ENCODE results near the gene B3GAT1.

B3GAT1 gene

DNA sequence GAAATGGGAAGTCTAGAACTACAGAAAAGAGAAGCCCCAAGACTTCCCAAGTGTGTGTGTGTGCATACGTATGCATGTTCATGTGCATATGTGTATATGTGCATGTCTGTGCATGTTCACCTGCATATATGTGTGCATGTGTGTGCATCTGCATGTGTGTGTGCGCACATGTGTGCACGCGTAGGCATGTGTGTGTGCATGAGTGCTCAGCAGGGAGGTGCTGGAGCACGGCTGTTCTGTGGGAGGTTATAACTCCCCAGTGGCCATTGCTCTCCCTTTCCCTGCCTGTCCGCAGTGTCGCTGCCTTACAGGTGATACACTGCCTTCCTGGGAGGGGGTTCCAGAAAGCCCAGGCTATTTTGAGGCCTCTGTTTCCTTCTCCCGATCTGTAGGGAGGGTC is 29.8 kb downstream of the B3GAT1 start:
- no peak overlapping the region for H3K27ac ChIP-seq
- TF ChIP-seq CTCF (conservative IDR thresholded peaks at IDR 0.05), result no peak

DNA sequence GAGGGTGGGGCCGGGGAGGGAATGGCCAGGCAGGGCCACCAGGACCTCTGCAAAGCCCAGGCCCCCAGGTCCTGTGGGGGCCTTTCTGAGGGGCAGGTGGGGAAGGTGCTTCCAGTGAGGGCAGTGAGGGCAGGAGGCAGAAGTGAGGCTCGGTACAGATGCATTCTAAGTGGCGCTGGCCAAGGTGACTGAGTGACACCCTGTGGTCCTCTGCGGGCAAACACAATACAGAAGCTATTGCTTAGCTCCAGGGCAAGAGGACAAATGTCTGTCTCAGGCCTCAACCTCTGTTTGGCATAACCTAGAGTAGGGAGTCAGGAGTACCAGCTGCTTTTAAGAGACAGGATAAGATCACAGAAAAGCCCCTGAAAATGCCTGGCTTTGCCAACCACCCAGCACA is 31.3 kb downstream of the B3GAT1 start:
- TF ChIP-seq CTCF (conservative IDR thresholded peaks at IDR 0.05), result no peak
- no peak overlapping the region for H3K27ac ChIP-seq

- no peak for TF ChIP-seq CTCF (conservative IDR thresholded peaks at IDR 0.05)
- H3K27ac ChIP-seq, result no peak overlapping the region
Observed at GRCh38 chr11:134380229-134380628, 31.8 kb downstream of the B3GAT1 start.

DNA sequence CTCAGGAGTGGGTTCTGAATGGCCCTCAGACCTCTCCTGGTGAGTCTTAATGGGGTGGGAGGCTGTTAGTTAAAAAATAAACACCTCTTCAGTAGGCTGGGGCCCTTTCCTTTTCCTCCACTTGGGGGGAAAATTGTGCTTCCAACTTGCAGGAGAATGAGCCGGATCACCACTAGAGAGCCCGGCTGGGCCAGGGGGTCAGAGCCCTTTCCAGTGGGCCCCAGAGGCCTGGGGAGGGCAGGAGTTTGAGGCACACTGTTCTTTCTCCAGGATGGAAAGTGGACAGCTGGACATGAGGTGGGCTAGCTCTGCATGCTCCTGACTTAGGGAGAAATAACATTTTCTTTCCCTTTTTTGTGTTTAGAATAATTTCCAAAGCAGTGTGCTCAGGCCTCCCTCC is 32.8 kb downstream of the B3GAT1 start:
- no peak overlapping the region for H3K27ac ChIP-seq

GRCh38 chr11:134377876-134378275 is 34.2 kb downstream of the B3GAT1 start:
- no peak for TF ChIP-seq CTCF (conservative IDR thresholded peaks at IDR 0.05)
- H3K27ac ChIP-seq, result no peak overlapping the region

More for the DNA sequence above, 32.8 kb downstream of the B3GAT1 start:
- TF ChIP-seq CTCF (conservative IDR thresholded peaks at IDR 0.05), result no peak

GRCh38 chr11:134376150-134376921 is 35.7 kb downstream of the B3GAT1 start:
- no peak overlapping the region for H3K27ac ChIP-seq
- no peak for TF ChIP-seq CTCF (conservative IDR thresholded peaks at IDR 0.05)

- no peak overlapping the region for H3K27ac ChIP-seq
- TF ChIP-seq CTCF (conservative IDR thresholded peaks at IDR 0.05), result no peak
Observed at GRCh38 chr11:134374891-134375550, 37.0 kb downstream of the B3GAT1 start.

Data from VCaP (cell line).